Neural crest cell (in vitro differentiated cells): ENCODE data around the gene SERPINB11. TPM values are rescaled to one million over a fixed set of nuclear protein-coding genes. Genes with fewer than 3 reads are reported as not detected.
"Not testable (repeated sequence)": the region's sequence is repeated elsewhere in the genome, so short reads cannot be mapped to it uniquely, and the experiment has no call there.

Source experiments
- DNase-seq: peaks from one replicate; pipeline ENCODE4 v3.0.0; 2021; ENCODE audit warnings: low read depth, mixed read lengths, low spot score
- H3K27ac Mint-ChIP-seq: one replicate; pipeline ENCODE4 v1.8.0; 2021; ENCODE audit warnings: mild to moderate bottlenecking, mixed read lengths; ENCODE audit not compliant: unreplicated experiment
- H3K27me3 Mint-ChIP-seq: 2 replicates; pipeline ENCODE4 v1.8.0; 2021; ENCODE audit warnings: low read depth, mild to moderate bottlenecking, mixed read lengths
- H3K36me3 Mint-ChIP-seq: 2 replicates; pipeline ENCODE4 v1.8.0; 2021; ENCODE audit warnings: low read depth, mild to moderate bottlenecking, mixed read lengths
- H3K4me1 Mint-ChIP-seq: 2 replicates; pipeline ENCODE4 v1.8.0; 2021; ENCODE audit warnings: mixed read lengths
- H3K4me3 Mint-ChIP-seq: one replicate; pipeline ENCODE4 v1.8.0; 2021; ENCODE audit warnings: mild to moderate bottlenecking, mixed read lengths
- H3K9me3 Mint-ChIP-seq: 2 replicates; pipeline ENCODE4 v1.8.0; 2021; ENCODE audit warnings: mixed read lengths
- long read RNA-seq: library from polyadenylated mRNA; unstranded; transcript quantifications from one replicate; pipeline ENCODE4 v2.0.0, GENCODE V29; 2020
- total RNA-seq: library from RNA; stranded (reverse); gene quantifications from 2 replicates; pipeline ENCODE4 v1.2.1, GENCODE V29; 2021
- TF ChIP-seq, protein P1 (sequence below): fragments of 200-600 bp; sonication (generic); conservative IDR thresholded peaks from 2 replicates; pipeline ENCODE4 v1.5.0; 2021; ENCODE audit warnings: antibody characterized with exemption, mild to moderate bottlenecking

Gene SERPINB11, protein sequence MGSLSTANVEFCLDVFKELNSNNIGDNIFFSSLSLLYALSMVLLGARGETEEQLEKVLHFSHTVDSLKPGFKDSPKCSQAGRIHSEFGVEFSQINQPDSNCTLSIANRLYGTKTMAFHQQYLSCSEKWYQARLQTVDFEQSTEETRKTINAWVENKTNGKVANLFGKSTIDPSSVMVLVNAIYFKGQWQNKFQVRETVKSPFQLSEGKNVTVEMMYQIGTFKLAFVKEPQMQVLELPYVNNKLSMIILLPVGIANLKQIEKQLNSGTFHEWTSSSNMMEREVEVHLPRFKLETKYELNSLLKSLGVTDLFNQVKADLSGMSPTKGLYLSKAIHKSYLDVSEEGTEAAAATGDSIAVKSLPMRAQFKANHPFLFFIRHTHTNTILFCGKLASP
- total RNA-seq: not detected in 2 replicates
- long read RNA-seq: 0 reads

GRCh38 chr18:63702660-63703059 is at the start of gene SERPINB11:
Gene SERPINB11 (plus strand): TSS chr18:63702960. CDS start chr18:63710194, 7,234 bp downstream.
- TF ChIP-seq, protein P1, sequence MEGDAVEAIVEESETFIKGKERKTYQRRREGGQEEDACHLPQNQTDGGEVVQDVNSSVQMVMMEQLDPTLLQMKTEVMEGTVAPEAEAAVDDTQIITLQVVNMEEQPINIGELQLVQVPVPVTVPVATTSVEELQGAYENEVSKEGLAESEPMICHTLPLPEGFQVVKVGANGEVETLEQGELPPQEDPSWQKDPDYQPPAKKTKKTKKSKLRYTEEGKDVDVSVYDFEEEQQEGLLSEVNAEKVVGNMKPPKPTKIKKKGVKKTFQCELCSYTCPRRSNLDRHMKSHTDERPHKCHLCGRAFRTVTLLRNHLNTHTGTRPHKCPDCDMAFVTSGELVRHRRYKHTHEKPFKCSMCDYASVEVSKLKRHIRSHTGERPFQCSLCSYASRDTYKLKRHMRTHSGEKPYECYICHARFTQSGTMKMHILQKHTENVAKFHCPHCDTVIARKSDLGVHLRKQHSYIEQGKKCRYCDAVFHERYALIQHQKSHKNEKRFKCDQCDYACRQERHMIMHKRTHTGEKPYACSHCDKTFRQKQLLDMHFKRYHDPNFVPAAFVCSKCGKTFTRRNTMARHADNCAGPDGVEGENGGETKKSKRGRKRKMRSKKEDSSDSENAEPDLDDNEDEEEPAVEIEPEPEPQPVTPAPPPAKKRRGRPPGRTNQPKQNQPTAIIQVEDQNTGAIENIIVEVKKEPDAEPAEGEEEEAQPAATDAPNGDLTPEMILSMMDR: no peak
- Mint-ChIP-seq H3K9me3 (peaks cover 4% of the 10 kb centered on the region), H3K27ac (no peak within 1 kb of the TSS), H3K36me3 (no peaks in the 10 kb centered on the region), H3K4me3 (no peak within 1 kb of the TSS), H3K4me1 (peaks cover 7% of the 10 kb centered on the region), H3K27me3 (no peaks in the 10 kb centered on the region)
- DNase-seq: no peak

DNA sequence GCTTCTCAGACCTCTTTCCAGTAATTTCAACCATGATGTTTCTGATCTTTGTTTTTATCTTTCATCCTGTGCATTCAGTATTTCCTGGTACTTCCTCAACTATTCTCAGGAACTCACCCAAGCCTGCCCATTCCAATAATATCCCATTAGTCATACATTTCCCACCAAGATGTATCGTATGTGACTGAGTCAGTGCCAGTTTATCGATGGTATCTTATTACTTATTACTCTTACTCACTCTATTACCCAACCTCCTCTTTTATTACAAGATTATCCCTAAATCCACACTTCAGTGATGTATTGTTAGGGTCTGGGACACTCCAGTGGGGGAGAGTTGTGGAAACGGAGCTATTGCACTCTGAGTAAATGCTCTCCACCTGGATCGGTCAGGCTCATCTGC is 43.8 kb upstream of the SERPINB11 start:
- H3K9me3 Mint-ChIP-seq, H3K27me3 Mint-ChIP-seq, H3K4me1 Mint-ChIP-seq, H3K36me3 Mint-ChIP-seq, DNase-seq, H3K27ac Mint-ChIP-seq, H3K4me3 Mint-ChIP-seq: not testable (repeated sequence)

- not testable (repeated sequence) for H3K27ac Mint-ChIP-seq, H3K4me3 Mint-ChIP-seq, H3K27me3 Mint-ChIP-seq, DNase-seq, H3K4me1 Mint-ChIP-seq, H3K9me3 Mint-ChIP-seq, H3K36me3 Mint-ChIP-seq
Measured at GRCh38 chr18:63661750-63662149, 41.0 kb upstream of the SERPINB11 start, which contains the start of gene SERPINB3. Gene SERPINB3 (minus strand): TSS chr18:63661893. CDS start chr18:63661216, 677 bp downstream.

DNA sequence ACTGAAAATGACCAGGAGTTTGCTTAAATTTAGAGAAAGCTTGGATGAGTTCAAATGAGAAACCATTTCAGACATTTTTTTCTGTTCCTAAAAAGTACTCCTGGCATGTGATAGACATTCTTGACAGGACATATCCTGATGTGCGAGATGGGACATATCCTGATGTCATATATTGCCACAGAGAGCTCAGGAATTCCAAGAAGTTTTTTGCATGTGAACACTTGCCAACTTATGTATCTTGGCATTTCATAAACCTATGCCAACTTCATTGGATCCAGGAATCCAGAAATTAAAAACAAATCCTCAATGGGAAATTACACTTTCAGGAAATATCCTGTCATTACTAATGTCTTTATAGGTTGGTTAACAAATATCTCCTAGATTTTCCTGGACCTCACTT is 38.2 kb upstream of the SERPINB11 start:
- Mint-ChIP-seq H3K36me3 (no peaks in the 10 kb centered on the region), H3K9me3 (peaks cover 12% of the 10 kb centered on the region), H3K4me1 (no peaks in the 10 kb centered on the region), H3K27me3 (no peaks in the 10 kb centered on the region), H3K27ac (no peak overlapping the region), H3K4me3 (no peak overlapping the region)
- TF ChIP-seq, protein P1: no peak
- no peak for DNase-seq

GRCh38 chr18:63676526-63677323 is 26.0 kb upstream of the SERPINB11 start:
- no peak overlapping the region for H3K4me3 Mint-ChIP-seq
- TF ChIP-seq, protein P1: peak; percentile 56
- no peak overlapping the region for H3K27ac Mint-ChIP-seq
- no peak for DNase-seq
- H3K4me1 Mint-ChIP-seq: no peaks in the 10 kb centered on the region
- H3K9me3 Mint-ChIP-seq: peaks cover 2% of the 10 kb centered on the region
- H3K36me3 Mint-ChIP-seq: peaks cover 3% of the 10 kb centered on the region
- peaks cover 2% of the 10 kb centered on the region for H3K27me3 Mint-ChIP-seq

GRCh38 chr18:63677500-63678225 is 25.1 kb upstream of the SERPINB11 start:
- H3K36me3 Mint-ChIP-seq: peaks cover 3% of the 10 kb centered on the region
- peaks cover 2% of the 10 kb centered on the region for H3K9me3 Mint-ChIP-seq
- H3K27ac Mint-ChIP-seq: no peak overlapping the region
- no peaks in the 10 kb centered on the region for H3K4me1 Mint-ChIP-seq
- peaks cover 2% of the 10 kb centered on the region for H3K27me3 Mint-ChIP-seq
- no peak overlapping the region for H3K4me3 Mint-ChIP-seq
- DNase-seq: no peak
- TF ChIP-seq, protein P1: no peak
